GM06990 (cell line): ENCODE measurements around the gene CYB561.

ENCODE experiments used
- DNase-seq: peaks from one replicate; pipeline ENCODE4 v3.0.0-alpha.2; 2011; ENCODE audit not compliant: insufficient read length; ENCODE audit errors: extremely low read depth
- H3K27me3 ChIP-seq: replicated peaks from 2 replicates; pipeline ENCODE4 v1.6.0; 2011; ENCODE audit warnings: low read length; ENCODE audit not compliant: control insufficient read depth, insufficient read depth
- H3K36me3 ChIP-seq: 2 replicates; pipeline ENCODE4 v1.5.1; 2011; ENCODE audit warnings: low read length; ENCODE audit not compliant: control insufficient read depth, insufficient read depth
- H3K4me3 ChIP-seq: replicated peaks from 2 replicates; pipeline ENCODE4 v1.5.1; 2011; ENCODE audit warnings: low read depth, mild to moderate bottlenecking, control low read depth, low read length
- CTCF ChIP-seq: IDR thresholded peaks from 2 replicates; pipeline ENCODE4 v1.5.1; 2011; ENCODE audit warnings: low read length, control low read depth, mild to moderate bottlenecking, inconsistent platforms; ENCODE audit not compliant: insufficient read depth, poor library complexity, severe bottlenecking

Gene CYB561

GRCh38 chr17:63406689-63407330, 39.3 kb downstream of the CYB561 start:
- H3K27me3 ChIP-seq = no peaks in the 10 kb centered on the region; the same call in 1 of the 2 replicates
- peak; percentile 71 for TF ChIP-seq CTCF
- H3K4me3 ChIP-seq = no peak overlapping the region
- H3K36me3 ChIP-seq = no peaks in the 10 kb centered on the region
- peak; percentile 33 for DNase-seq

GRCh38 chr17:63405741-63406261, 40.3 kb downstream of the CYB561 start:
- Histone ChIP-seq H3K27me3 (no peaks in the 10 kb centered on the region), H3K36me3 (no peaks in the 10 kb centered on the region), H3K4me3 (no peak overlapping the region)
- TF ChIP-seq CTCF = peak; percentile 70
- DNase-seq = no peak

DNA sequence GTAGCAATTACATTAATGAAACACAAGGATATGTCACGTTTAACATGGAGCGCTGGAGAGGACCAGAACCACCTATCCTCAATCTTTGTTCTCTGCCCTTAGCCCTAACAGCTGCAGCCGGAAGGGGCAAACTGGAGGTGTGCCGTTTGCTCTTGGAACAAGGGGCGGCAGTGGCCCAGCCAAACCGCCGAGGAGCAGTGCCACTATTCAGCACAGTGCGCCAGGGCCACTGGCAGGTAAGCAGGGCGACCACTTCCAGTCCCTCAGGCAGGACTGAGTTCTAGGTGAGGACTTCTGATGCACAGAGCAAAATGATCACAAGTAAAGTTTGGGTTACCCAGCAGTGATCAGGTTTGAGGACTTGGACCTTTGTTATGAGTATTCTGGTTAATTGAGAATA, 41.1 kb downstream of the CYB561 start:
- TF ChIP-seq CTCF = no peak
- no peaks in the 10 kb centered on the region for H3K27me3 ChIP-seq
- H3K4me3 ChIP-seq = no peak overlapping the region
- H3K36me3 ChIP-seq = no peaks in the 10 kb centered on the region
- no peak for DNase-seq

- no peak for TF ChIP-seq CTCF
- Histone ChIP-seq H3K36me3 (no peaks in the 10 kb centered on the region), H3K27me3 (no peaks in the 10 kb centered on the region), H3K4me3 (no peak overlapping the region)
- no peak for DNase-seq
Measured at GRCh38 chr17:63402431-63403212, 43.5 kb downstream of the CYB561 start.

DNA sequence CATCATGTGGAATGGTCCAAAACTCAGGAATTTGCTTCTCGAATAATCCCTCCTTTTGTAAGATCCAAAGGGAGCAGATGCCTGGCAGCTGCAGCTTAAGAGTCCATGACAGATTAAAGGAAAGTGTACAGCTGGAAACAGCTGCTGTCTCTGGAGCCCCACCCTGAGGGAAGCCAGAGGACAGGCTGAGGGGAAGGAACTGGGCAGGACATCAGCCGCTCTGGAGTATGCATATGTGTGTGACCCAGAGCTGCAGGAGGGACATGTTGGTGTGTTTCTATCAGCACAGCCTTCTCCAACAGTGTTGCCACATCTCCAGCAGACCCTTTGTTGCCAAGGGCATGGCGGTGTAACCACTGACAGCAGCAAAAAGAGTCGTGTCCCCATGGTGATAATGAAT, 46.2 kb downstream of the CYB561 start:
- no peak for TF ChIP-seq CTCF
- no peak overlapping the region for H3K4me3 ChIP-seq
- no peaks in the 10 kb centered on the region for H3K27me3 ChIP-seq
- no peak for DNase-seq
- H3K36me3 ChIP-seq = no peaks in the 10 kb centered on the region
